ENCODE measurements around the gene LONRF2. TPM values are rescaled to one million over a fixed set of nuclear protein-coding genes. Genes with fewer than 3 reads are reported as not detected.
"Not testable (repeated sequence)": the region's sequence is repeated elsewhere in the genome, so short reads cannot be mapped to it uniquely, and the experiment has no call there.

The LONRF2 gene
- total and polyA plus RNA-seq, 2 donors: 0.24 to 0.62 TPM

- no peak for DNase-seq (ENCODE audit: low read depth in 6 of 9, low spot score in 9 of 9)
- WGBS: 98% methylated on average over 5 of the region's 5 CpGs
Measured at GRCh38 chr2:100253786-100254185, 68.5 kb downstream of the LONRF2 start.

GRCh38 chr2:100252811-100253698 is 69.2 kb downstream of the LONRF2 start:
- H3K4me3 ChIP-seq (ENCODE audit: low read length in 2 of 2): no peak overlapping the region
- H3K27ac ChIP-seq (ENCODE audit: low read depth in 1 of 2, low read length in 1 of 2): no peak overlapping the region
- no peaks in the 10 kb centered on the region for H3K27me3 ChIP-seq (ENCODE audit: control insufficient read depth in 2 of 2, insufficient read depth in 1 of 2, low read length in 1 of 2)
- 94% methylated on average over 17 of the region's 17 CpGs for WGBS
- DNase-seq (ENCODE audit: low read depth in 6 of 9, low spot score in 9 of 9): no peak
- no peaks in the 10 kb centered on the region for H3K36me3 ChIP-seq (ENCODE audit: control insufficient read depth in 2 of 2, insufficient read depth in 2 of 2, low read length in 1 of 2)
- H3K9me3 ChIP-seq (ENCODE audit: control insufficient read depth in 2 of 2, insufficient read depth in 1 of 2, low read length in 1 of 2): no peaks in the 10 kb centered on the region
- peaks cover 0 to 7% of the 10 kb centered on the region in 2 donors for H3K4me1 ChIP-seq (ENCODE audit: control insufficient read depth in 2 of 2, insufficient read depth in 2 of 2, low read length in 2 of 2)

More at GRCh38 chr2:100253786-100254185, 68.5 kb downstream of the LONRF2 start:
- Histone ChIP-seq H3K9me3 (ENCODE audit: control insufficient read depth in 2 of 2, insufficient read depth in 1 of 2, low read length in 1 of 2) (no peaks in the 10 kb centered on the region), H3K4me1 (ENCODE audit: control insufficient read depth in 2 of 2, insufficient read depth in 2 of 2, low read length in 2 of 2) (peaks cover 0 to 7% of the 10 kb centered on the region in 2 donors), H3K27ac (ENCODE audit: low read depth in 1 of 2, low read length in 1 of 2) (no peak overlapping the region), H3K4me3 (ENCODE audit: low read length in 2 of 2) (no peak overlapping the region), H3K36me3 (ENCODE audit: control insufficient read depth in 2 of 2, insufficient read depth in 2 of 2, low read length in 1 of 2) (no peaks in the 10 kb centered on the region), H3K27me3 (ENCODE audit: control insufficient read depth in 2 of 2, insufficient read depth in 1 of 2, low read length in 1 of 2) (no peaks in the 10 kb centered on the region)

GRCh38 chr2:100250645-100251044 is 71.7 kb downstream of the LONRF2 start:
- Histone ChIP-seq H3K27ac (ENCODE audit: low read depth in 1 of 2, low read length in 1 of 2) (no peak overlapping the region), H3K9me3 (ENCODE audit: control insufficient read depth in 2 of 2, insufficient read depth in 1 of 2, low read length in 1 of 2) (no peaks in the 10 kb centered on the region), H3K36me3 (ENCODE audit: control insufficient read depth in 2 of 2, insufficient read depth in 2 of 2, low read length in 1 of 2) (no peaks in the 10 kb centered on the region), H3K4me3 (ENCODE audit: low read length in 2 of 2) (no peak overlapping the region), H3K27me3 (ENCODE audit: control insufficient read depth in 2 of 2, insufficient read depth in 1 of 2, low read length in 1 of 2) (no peaks in the 10 kb centered on the region), H3K4me1 (ENCODE audit: control insufficient read depth in 2 of 2, insufficient read depth in 2 of 2, low read length in 2 of 2) (peaks cover 0 to 15% of the 10 kb centered on the region in 2 donors)
- 89% methylated on average over 9 of the region's 9 CpGs for WGBS
- DNase-seq (ENCODE audit: low read depth in 6 of 9, low spot score in 9 of 9): no peak

GRCh38 chr2:100248971-100249370 is 73.3 kb downstream of the LONRF2 start:
- no peaks in the 10 kb centered on the region for H3K9me3 ChIP-seq (ENCODE audit: control insufficient read depth in 2 of 2, insufficient read depth in 1 of 2, low read length in 1 of 2)
- no peak overlapping the region for H3K4me3 ChIP-seq (ENCODE audit: low read length in 2 of 2)
- DNase-seq (ENCODE audit: low read depth in 6 of 9, low spot score in 9 of 9): no peak
- H3K36me3 ChIP-seq (ENCODE audit: control insufficient read depth in 2 of 2, insufficient read depth in 2 of 2, low read length in 1 of 2): no peaks in the 10 kb centered on the region
- no peaks in the 10 kb centered on the region for H3K27me3 ChIP-seq (ENCODE audit: control insufficient read depth in 2 of 2, insufficient read depth in 1 of 2, low read length in 1 of 2)
- 87% methylated on average over 5 of the region's 5 CpGs for WGBS
- H3K27ac ChIP-seq (ENCODE audit: low read depth in 1 of 2, low read length in 1 of 2): no peak overlapping the region
- H3K4me1 ChIP-seq (ENCODE audit: control insufficient read depth in 2 of 2, insufficient read depth in 2 of 2, low read length in 2 of 2): peaks cover 0 to 15% of the 10 kb centered on the region in 2 donors

- not testable (repeated sequence) for H3K27ac ChIP-seq (ENCODE audit: low read depth in 1 of 2, low read length in 1 of 2); H3K9me3 ChIP-seq (ENCODE audit: control insufficient read depth in 2 of 2, insufficient read depth in 1 of 2, low read length in 1 of 2); DNase-seq (ENCODE audit: low read depth in 6 of 9, low spot score in 9 of 9); H3K4me3 ChIP-seq (ENCODE audit: low read length in 2 of 2); H3K27me3 ChIP-seq (ENCODE audit: control insufficient read depth in 2 of 2, insufficient read depth in 1 of 2, low read length in 1 of 2); H3K36me3 ChIP-seq (ENCODE audit: control insufficient read depth in 2 of 2, insufficient read depth in 2 of 2, low read length in 1 of 2)
- WGBS: 96% methylated on average over 9 of the region's 9 CpGs
- peaks cover 0 to 15% of the 10 kb centered on the region in 2 donors for H3K4me1 ChIP-seq (ENCODE audit: control insufficient read depth in 2 of 2, insufficient read depth in 2 of 2, low read length in 2 of 2)
Measured at GRCh38 chr2:100248556-100248955, 73.7 kb downstream of the LONRF2 start.

- peaks cover 0 to 18% of the 10 kb centered on the region in 2 donors for H3K4me1 ChIP-seq (ENCODE audit: control insufficient read depth in 2 of 2, insufficient read depth in 2 of 2, low read length in 2 of 2)
Measured at GRCh38 chr2:100248044-100248330, 74.3 kb downstream of the LONRF2 start.

GRCh38 chr2:100247256-100248043 is 74.9 kb downstream of the LONRF2 start:
- Histone ChIP-seq H3K27me3 (ENCODE audit: control insufficient read depth in 2 of 2, insufficient read depth in 1 of 2, low read length in 1 of 2) (no peaks in the 10 kb centered on the region), H3K27ac (ENCODE audit: low read depth in 1 of 2, low read length in 1 of 2) (no peak overlapping the region), H3K9me3 (ENCODE audit: control insufficient read depth in 2 of 2, insufficient read depth in 1 of 2, low read length in 1 of 2) (no peaks in the 10 kb centered on the region), H3K36me3 (ENCODE audit: control insufficient read depth in 2 of 2, insufficient read depth in 2 of 2, low read length in 1 of 2) (no peaks in the 10 kb centered on the region), H3K4me3 (ENCODE audit: low read length in 2 of 2) (no peak overlapping the region), H3K4me1 (ENCODE audit: control insufficient read depth in 2 of 2, insufficient read depth in 2 of 2, low read length in 2 of 2) (peaks cover 0 to 23% of the 10 kb centered on the region in 2 donors)
- no peak for DNase-seq (ENCODE audit: low read depth in 6 of 9, low spot score in 9 of 9)
- WGBS: 59% methylated on average over 14 of the region's 14 CpGs

More at GRCh38 chr2:100248044-100248330, 74.3 kb downstream of the LONRF2 start:
- H3K36me3 ChIP-seq (ENCODE audit: control insufficient read depth in 2 of 2, insufficient read depth in 2 of 2, low read length in 1 of 2): no peaks in the 10 kb centered on the region
- WGBS: 83% methylated on average over 4 of the region's 4 CpGs
- H3K27me3 ChIP-seq (ENCODE audit: control insufficient read depth in 2 of 2, insufficient read depth in 1 of 2, low read length in 1 of 2): no peaks in the 10 kb centered on the region
- H3K9me3 ChIP-seq (ENCODE audit: control insufficient read depth in 2 of 2, insufficient read depth in 1 of 2, low read length in 1 of 2): no peaks in the 10 kb centered on the region
- H3K27ac ChIP-seq (ENCODE audit: low read depth in 1 of 2, low read length in 1 of 2): no peak overlapping the region
- H3K4me3 ChIP-seq (ENCODE audit: low read length in 2 of 2): no peak overlapping the region
- DNase-seq (ENCODE audit: low read depth in 6 of 9, low spot score in 9 of 9): no peak

- DNase-seq (ENCODE audit: low read depth in 6 of 9, low spot score in 9 of 9): peak in 3 of 9 donors; percentile 37 to 69 (median 54)
- peaks cover 0 to 26% of the 10 kb centered on the region in 2 donors for H3K4me1 ChIP-seq (ENCODE audit: control insufficient read depth in 2 of 2, insufficient read depth in 2 of 2, low read length in 2 of 2)
- H3K9me3 ChIP-seq (ENCODE audit: control insufficient read depth in 2 of 2, insufficient read depth in 1 of 2, low read length in 1 of 2): no peaks in the 10 kb centered on the region
- WGBS: 86% methylated on average over 28 of the region's 28 CpGs
- no peaks in the 10 kb centered on the region for H3K36me3 ChIP-seq (ENCODE audit: control insufficient read depth in 2 of 2, insufficient read depth in 2 of 2, low read length in 1 of 2)
- no peak overlapping the region for H3K4me3 ChIP-seq (ENCODE audit: low read length in 2 of 2)
- H3K27me3 ChIP-seq (ENCODE audit: control insufficient read depth in 2 of 2, insufficient read depth in 1 of 2, low read length in 1 of 2): no peaks in the 10 kb centered on the region
- H3K27ac ChIP-seq (ENCODE audit: low read depth in 1 of 2, low read length in 1 of 2): no peak overlapping the region
Measured at GRCh38 chr2:100246163-100247145, 75.8 kb downstream of the LONRF2 start.

Measured in thymus (tissue), 11 donors.